Naive thymus-derived CD8-positive, alpha-beta T cell (primary cell): ENCODE data around the gene RBMXL2. TPM values are rescaled to one million over a fixed set of nuclear protein-coding genes. Genes with fewer than 3 reads are reported as not detected.

Experiments used
- ATAC-seq, 2 donors: fragments of 150-1000 bp; cut with Tn5 transposase in 1 of 2; sonication (Bioruptor Pico), chemical (Tn5 transposase) in 1 of 2; 1 replicate in 1 of 2; 2 replicates in 1 of 2; pipeline ENCODE4 v1.10.0; 2021; ENCODE audit warnings: mild to moderate bottlenecking in 2 of 2, moderate library complexity in 2 of 2
- POLR2A ChIA-PET: fragments of 350-600 bp; sonication (Branson Sonifier 250); formaldehyde crosslinking; loops from one replicate; lab custom pipeline; 2021; ENCODE audit warnings: antibody characterized with exemption; lab: Charles Lee
- DNase-seq, 10 donors: peaks; one replicate each; pipeline versions ENCODE4 v3.0.0 to v3.0.0-alpha.2; 2020 to 2022
- H3K27ac Mint-ChIP-seq, 10 donors: one replicate each; pipeline ENCODE4 v1.8.0; 2020 to 2022; ENCODE audit warnings: mild to moderate bottlenecking in 10 of 10, mixed read lengths in 10 of 10, moderate library complexity in 4 of 10, inconsistent platforms in 1 of 10
- H3K27me3 Mint-ChIP-seq, 5 donors: one replicate each; pipeline ENCODE4 v1.8.0; 2021 to 2022; ENCODE audit warnings: mixed read lengths in 5 of 5
- H3K36me3 Mint-ChIP-seq, 3 donors: one replicate each; pipeline ENCODE4 v1.8.0; 2020 to 2022; ENCODE audit warnings: mixed read lengths in 3 of 3, mild to moderate bottlenecking in 2 of 3, inconsistent platforms in 1 of 3
- H3K4me1 Mint-ChIP-seq, 4 donors: one replicate each; pipeline ENCODE4 v1.8.0; 2021 to 2022; ENCODE audit warnings: mixed read lengths in 4 of 4
- H3K4me3 Mint-ChIP-seq, 10 donors: one replicate each; pipeline ENCODE4 v1.8.0; 2020 to 2022; ENCODE audit warnings: mild to moderate bottlenecking in 10 of 10, mixed read lengths in 10 of 10, moderate library complexity in 6 of 10, inconsistent platforms in 1 of 10
- H3K9me3 Mint-ChIP-seq, 9 donors: one replicate each; pipeline ENCODE4 v1.8.0; 2020 to 2022; ENCODE audit warnings: mixed read lengths in 9 of 9, mild to moderate bottlenecking in 3 of 9, inconsistent platforms in 1 of 9, moderate library complexity in 1 of 9
- polyA plus RNA-seq, 3 donors: library from polyadenylated mRNA; unstranded; fragments of 300-500 nt; fragmentation: Illumina TruSeq; gene quantifications; one replicate each; pipeline ENCODE4 v1.2.3, GENCODE V29; 2021
- total RNA-seq, 8 experiments: library from RNA in 2 of 8; stranded (reverse) in 2 of 8; gene quantifications; one replicate each; pipeline ENCODE4 v1.2.3 and lab custom pipeline; 2021 to 2026

The RBMXL2 gene
- total and polyA plus RNA-seq, 5 experiments from 2014 or later, result not detected

GRCh38 chr11:7089328-7090251, 792 bp downstream of the RBMXL2 start:
- no peak for DNase-seq
- H3K9me3 Mint-ChIP-seq, result no peaks in the 10 kb centered on the region
- POLR2A ChIA-PET, result no interaction called here

DNA sequence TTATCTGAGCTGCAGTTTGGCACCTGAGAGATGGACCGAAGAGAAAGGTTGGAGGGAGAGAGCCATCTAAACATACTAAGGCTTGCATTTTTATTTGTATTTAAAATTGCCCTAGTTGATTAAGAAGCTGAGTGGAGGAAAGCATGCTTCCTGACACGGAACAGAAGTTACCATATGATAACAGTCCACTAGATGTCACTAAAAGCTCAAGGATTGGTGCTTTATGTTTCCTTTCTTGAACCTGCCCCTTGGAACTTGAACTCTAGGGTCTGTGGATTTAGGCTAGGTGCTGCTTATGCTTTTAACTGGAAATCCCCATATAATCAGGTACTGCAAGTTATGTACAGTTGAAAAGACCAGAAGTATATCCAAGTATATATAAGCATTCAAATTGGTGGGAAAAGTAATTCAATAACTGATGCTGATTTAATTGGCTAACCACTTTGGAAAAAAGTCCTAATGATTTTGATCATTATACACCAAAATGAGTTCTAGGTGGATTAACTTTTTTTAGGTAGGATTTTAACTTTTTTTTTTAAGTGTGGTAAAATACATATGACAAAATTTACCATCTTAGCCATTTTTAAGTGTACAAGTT, 9.5 kb downstream of the RBMXL2 start:
- Mint-ChIP-seq H3K4me3 (no peak overlapping the region), H3K27ac (no peak overlapping the region), H3K27me3 (peaks cover 2 to 48% (median 13%) of the 10 kb centered on the region in 5 donors), H3K4me1 (no peaks in the 10 kb centered on the region), H3K9me3 (no peaks in the 10 kb centered on the region), H3K36me3 (no peaks in the 10 kb centered on the region)
- ATAC-seq (peak; percentile 53 to 65), DNase-seq (peak in 5 of 10 donors; percentile 4 to 52 (median 33))
- POLR2A ChIA-PET, result no interaction called here

More at GRCh38 chr11:7089328-7090251, 792 bp downstream of the RBMXL2 start:
- Mint-ChIP-seq H3K4me1 (no peaks in the 10 kb centered on the region), H3K4me3 (no peak overlapping the region), H3K27me3 (peaks cover 8 to 43% (median 11%) of the 10 kb centered on the region in 5 donors), H3K36me3 (no peaks in the 10 kb centered on the region), H3K27ac (no peak overlapping the region)
- ATAC-seq, result no peak

- Mint-ChIP-seq H3K9me3 (no peaks in the 10 kb centered on the region), H3K4me1 (no peaks in the 10 kb centered on the region), H3K36me3 (no peaks in the 10 kb centered on the region), H3K27ac (no peak overlapping the region), H3K4me3 (no peak overlapping the region), H3K27me3 (peaks cover 4 to 35% (median 18%) of the 10 kb centered on the region in 5 donors)
- DNase-seq (no peak), ATAC-seq (no peak)
- POLR2A ChIA-PET, result no interaction called here
Measured at GRCh38 chr11:7115780-7116179, 27.0 kb downstream of the RBMXL2 start.

DNA sequence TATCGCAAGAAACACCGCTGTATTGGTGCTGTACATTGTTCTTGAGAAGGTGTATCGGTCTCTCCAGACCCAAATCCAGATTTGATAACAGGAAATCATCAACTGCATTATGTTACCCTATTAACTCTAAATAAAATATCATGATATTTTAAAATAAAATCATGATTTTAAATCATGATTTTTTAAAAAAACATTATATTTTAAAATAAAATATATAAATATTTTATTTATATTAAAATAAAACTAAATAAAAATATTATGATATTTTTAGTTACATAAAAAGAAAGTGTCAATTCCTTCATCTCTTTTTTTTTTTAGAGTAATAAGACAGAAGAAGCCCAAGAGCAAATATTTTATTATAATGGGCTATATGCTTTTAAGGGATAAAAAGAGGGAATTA, 27.6 kb downstream of the RBMXL2 start:
- no peak overlapping the region for H3K4me3 Mint-ChIP-seq
- POLR2A ChIA-PET, result no interaction called here
- ATAC-seq (no peak), DNase-seq (no peak)
- H3K27ac Mint-ChIP-seq, result no peak overlapping the region
- no peaks in the 10 kb centered on the region for H3K4me1 Mint-ChIP-seq
- no peaks in the 10 kb centered on the region for H3K9me3 Mint-ChIP-seq
- H3K27me3 Mint-ChIP-seq, result peaks cover 4 to 29% (median 18%) of the 10 kb centered on the region in 5 donors
- no peaks in the 10 kb centered on the region for H3K36me3 Mint-ChIP-seq

GRCh38 chr11:7138051-7138450, 49.3 kb downstream of the RBMXL2 start:
- Mint-ChIP-seq H3K4me3 (no peak overlapping the region), H3K9me3 (peaks cover 0 to 5% (median 0%) of the 10 kb centered on the region in 9 donors), H3K27ac (no peak overlapping the region), H3K27me3 (peaks cover 10 to 32% (median 25%) of the 10 kb centered on the region in 5 donors), H3K36me3 (peaks cover 0 to 2% (median 0%) of the 10 kb centered on the region in 3 donors), H3K4me1 (no peaks in the 10 kb centered on the region)
- POLR2A ChIA-PET, result no interaction called here
- DNase-seq, result no peak
- no peak for ATAC-seq

Other genes with a start within 250 kb of the RBMXL2 start
- not detected for gene OR10A5, start 243.3 kb upstream of the RBMXL2 start, total RNA-seq
- gene OR10A5, start 243.3 kb upstream of the RBMXL2 start, polyA plus RNA-seq, result not detected
- not detected for gene OR10A2, start 225.9 kb upstream of the RBMXL2 start, total RNA-seq
- not detected for gene OR10A2, start 225.9 kb upstream of the RBMXL2 start, polyA plus RNA-seq
- gene OR10A4, start 212.4 kb upstream of the RBMXL2 start, total RNA-seq, result not detected
- gene OR10A4, start 212.4 kb upstream of the RBMXL2 start, polyA plus RNA-seq, result not detected
- not detected for gene OR2D2, start 196.5 kb upstream of the RBMXL2 start, total RNA-seq
- gene OR2D2, start 196.5 kb upstream of the RBMXL2 start, polyA plus RNA-seq, result not detected
- gene OR2D3, start 168.0 kb upstream of the RBMXL2 start, total RNA-seq, result not detected
- not detected for gene OR2D3, start 168.0 kb upstream of the RBMXL2 start, polyA plus RNA-seq
- gene ZNF215, start 162.6 kb upstream of the RBMXL2 start, total RNA-seq, result under 1 TPM; 0.16 to 0.18 TPM
- not detected for gene ZNF215, start 162.6 kb upstream of the RBMXL2 start, polyA plus RNA-seq
- gene ZNF214, start 68.7 kb upstream of the RBMXL2 start, total RNA-seq, result not detected
- gene ZNF214, start 68.7 kb upstream of the RBMXL2 start, polyA plus RNA-seq, result not detected
- not detected for gene NLRP14, start 68.5 kb upstream of the RBMXL2 start, total RNA-seq
- gene NLRP14, start 68.5 kb upstream of the RBMXL2 start, polyA plus RNA-seq, result not detected
- gene SYT9, start 162.9 kb downstream of the RBMXL2 start, total RNA-seq, result not detected
- not detected for gene SYT9, start 162.9 kb downstream of the RBMXL2 start, polyA plus RNA-seq